HUES64 (cell line): ENCODE measurements around the gene CHD1L.

Experiments used
- H3K27ac ChIP-seq: 2 replicates; pipeline ENCODE4 v1.7.0; 2013; ENCODE audit warnings: low read depth, low read length, inconsistent platforms
- H3K27me3 ChIP-seq: 2 replicates; pipeline ENCODE4 v1.6.1; 2013; ENCODE audit warnings: mild to moderate bottlenecking, low read length; ENCODE audit not compliant: insufficient read depth
- H3K36me3 ChIP-seq: 2 replicates; pipeline ENCODE4 v1.6.1; 2013; ENCODE audit warnings: mild to moderate bottlenecking, low read length; ENCODE audit not compliant: insufficient read depth
- H3K4me1 ChIP-seq: 2 replicates; pipeline ENCODE4 v1.6.1; 2013; ENCODE audit warnings: mild to moderate bottlenecking, low read length, moderate library complexity; ENCODE audit not compliant: insufficient read depth
- H3K4me3 ChIP-seq: 2 replicates; pipeline ENCODE4 v1.5.1; 2013; ENCODE audit warnings: mild to moderate bottlenecking, low read length, moderate library complexity
- H3K9ac ChIP-seq: 2 replicates; pipeline ENCODE4 v1.6.1; 2013; ENCODE audit warnings: mild to moderate bottlenecking, low read depth, low read length
- H3K9me3 ChIP-seq: 2 replicates; pipeline ENCODE4 v1.6.1; 2013; ENCODE audit warnings: low read depth, low read length; ENCODE audit not compliant: insufficient read depth
- WGBS: fragments of 150-250, 120-280 bp; methylation state at CpG from one replicate; pipeline ENCODE4 v1.1.7; 2013; ENCODE audit warnings: missing lambda C conversion rate; 5-methylcytosine and 5-hydroxymethylcytosine counted together

The CHD1L gene

DNA sequence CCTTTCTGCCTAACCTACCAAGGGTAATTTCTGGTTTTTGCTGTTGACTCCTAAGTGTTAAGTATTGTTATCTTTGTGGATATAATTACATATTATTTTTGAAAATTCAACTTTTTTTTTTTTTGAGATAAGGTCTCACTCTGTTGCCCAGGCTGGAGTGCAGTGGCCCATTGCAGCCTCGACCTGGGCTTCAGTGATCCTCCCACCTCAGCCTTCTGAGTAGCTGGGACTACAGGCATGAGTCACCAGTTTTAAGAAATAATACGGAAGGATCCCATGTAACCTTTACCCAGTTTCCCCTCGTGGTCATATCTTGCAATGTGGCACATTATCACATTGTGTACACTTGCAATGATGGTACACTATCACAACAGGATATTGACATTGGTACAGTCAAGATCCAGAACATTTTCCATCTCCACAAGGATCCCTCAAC is 3.1 kb downstream of the CHD1L start:
- Histone ChIP-seq H3K9me3 (no peaks in the 10 kb centered on the region), H3K36me3 (no peaks in the 10 kb centered on the region), H3K4me3 (no peak overlapping the region), H3K27me3 (peaks cover 5% of the 10 kb centered on the region; the same call in 1 of the 2 replicates), H3K27ac (no peak overlapping the region), H3K9ac (no peak overlapping the region), H3K4me1 (peaks cover 35% of the 10 kb centered on the region)
- 93% methylated on average over 3 of the region's 3 CpGs for WGBS

- WGBS = 86% methylated on average over 2 of the region's 2 CpGs
Measured at GRCh38 chr1:147246044-147246690, 3.7 kb downstream of the CHD1L start.

DNA sequence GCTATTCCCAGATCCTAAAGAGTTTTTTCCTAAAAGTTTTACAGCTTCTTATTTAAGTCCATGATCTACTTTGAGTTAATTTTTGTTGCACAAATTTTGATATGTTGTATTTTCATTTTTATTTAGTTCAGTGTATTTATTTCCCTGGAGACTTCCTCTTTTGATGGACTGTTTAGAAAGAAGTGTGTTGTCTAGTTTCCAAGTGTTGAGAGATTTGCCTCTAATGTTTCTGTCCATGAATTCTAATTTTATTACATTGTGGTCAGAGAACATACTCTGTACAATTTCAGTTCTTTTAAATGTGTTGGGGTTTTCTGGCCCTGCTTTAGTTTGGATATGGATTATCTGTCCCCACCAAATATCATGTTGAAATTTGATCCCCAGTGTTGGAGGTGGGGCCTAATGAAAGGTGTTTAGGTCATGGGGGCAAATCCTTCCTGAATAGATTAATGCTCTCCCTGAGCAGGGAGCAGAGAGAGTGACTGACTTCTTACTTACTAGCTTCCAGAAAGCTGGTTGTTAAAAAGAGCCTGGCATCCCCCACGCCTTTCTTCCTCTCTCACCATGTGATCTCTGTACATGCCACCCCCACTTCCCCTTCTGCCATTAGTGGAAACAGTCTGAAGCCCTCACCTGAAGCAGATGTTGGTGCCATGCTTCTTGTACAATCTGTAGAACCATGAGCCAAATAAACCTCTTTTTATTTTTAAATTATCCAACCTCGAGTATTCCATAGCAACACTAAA is 4.6 kb downstream of the CHD1L start:
- Histone ChIP-seq H3K4me3 (no peak overlapping the region), H3K27me3 (no peaks in the 10 kb centered on the region), H3K4me1 (peaks cover 27% of the 10 kb centered on the region), H3K9ac (no peak overlapping the region), H3K27ac (no peak overlapping the region), H3K9me3 (no peaks in the 10 kb centered on the region), H3K36me3 (no peaks in the 10 kb centered on the region)
- 85% methylated on average over 2 of the region's 2 CpGs for whole genome bisulfite sequencing

More at GRCh38 chr1:147246044-147246690, 3.7 kb downstream of the CHD1L start:
- Histone ChIP-seq H3K9me3 (no peaks in the 10 kb centered on the region), H3K27me3 (peaks cover 5% of the 10 kb centered on the region; the same call in 1 of the 2 replicates), H3K4me1 (peaks cover 34% of the 10 kb centered on the region), H3K9ac (no peak overlapping the region), H3K4me3 (no peak overlapping the region), H3K36me3 (no peaks in the 10 kb centered on the region), H3K27ac (no peak overlapping the region)

GRCh38 chr1:147247656-147248238 is 5.3 kb downstream of the CHD1L start:
- H3K4me1 ChIP-seq = peaks cover 25% of the 10 kb centered on the region
- WGBS = 92% methylated on average over 4 of the region's 4 CpGs
- no peaks in the 10 kb centered on the region for H3K27me3 ChIP-seq
- no peak overlapping the region for H3K27ac ChIP-seq
- H3K4me3 ChIP-seq = no peak overlapping the region
- peaks cover 4% of the 10 kb centered on the region for H3K36me3 ChIP-seq
- no peaks in the 10 kb centered on the region for H3K9me3 ChIP-seq
- H3K9ac ChIP-seq = no peak overlapping the region

DNA sequence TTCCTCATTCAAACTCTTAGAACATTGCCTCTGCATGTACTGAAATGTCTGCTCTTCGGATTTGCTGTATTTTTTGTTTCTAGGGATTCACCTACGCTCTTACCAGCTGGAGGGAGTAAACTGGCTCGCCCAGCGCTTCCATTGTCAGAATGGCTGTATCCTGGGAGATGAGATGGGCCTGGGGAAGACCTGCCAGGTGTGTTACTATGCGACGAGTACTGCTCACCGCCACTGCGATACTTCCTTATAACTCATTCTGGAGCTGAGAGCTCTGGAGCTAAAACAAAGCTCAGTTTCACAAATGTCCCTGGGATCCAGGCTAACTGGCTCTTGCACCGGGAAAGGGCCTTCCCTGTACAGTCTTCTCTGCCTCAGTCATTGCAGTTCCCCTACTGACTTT is 10.1 kb downstream of the CHD1L start:
- Histone ChIP-seq H3K27me3 (no peaks in the 10 kb centered on the region), H3K36me3 (peaks cover 31% of the 10 kb centered on the region)
- WGBS = 97% methylated on average over 9 of the region's 9 CpGs

DNA sequence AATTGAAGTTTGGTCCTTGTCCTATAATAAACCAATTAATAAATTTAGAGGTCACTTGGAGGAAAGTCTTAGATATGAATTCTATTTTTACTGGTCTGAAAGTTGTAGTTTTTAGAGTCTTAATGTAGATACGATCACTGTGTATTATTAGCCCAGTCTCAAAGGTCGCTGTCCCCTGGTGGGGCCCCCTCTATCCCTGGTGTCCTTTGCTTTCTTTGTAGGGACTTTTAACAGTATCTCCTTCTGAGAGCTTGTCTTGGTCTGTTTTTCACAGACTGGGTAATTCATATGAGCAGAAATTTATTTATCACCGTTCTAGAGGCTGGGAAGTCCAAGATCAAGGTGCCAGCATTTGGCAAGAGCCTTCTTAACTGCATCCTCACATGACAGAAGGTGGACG is 18.5 kb downstream of the CHD1L start:
- no peaks in the 10 kb centered on the region for H3K27me3 ChIP-seq
- peaks cover 95% of the 10 kb centered on the region for H3K36me3 ChIP-seq
- WGBS = 97% methylated on average over 4 of the region's 4 CpGs
- no peak overlapping the region for H3K27ac ChIP-seq
- H3K4me1 ChIP-seq = no peaks in the 10 kb centered on the region
- H3K9ac ChIP-seq = no peak overlapping the region
- no peak overlapping the region for H3K4me3 ChIP-seq
- no peaks in the 10 kb centered on the region for H3K9me3 ChIP-seq

More for the DNA sequence above, 10.1 kb downstream of the CHD1L start:
- no peak overlapping the region for H3K4me3 ChIP-seq
- H3K9ac ChIP-seq = no peak overlapping the region
- no peaks in the 10 kb centered on the region for H3K9me3 ChIP-seq
- H3K4me1 ChIP-seq = peaks cover 8% of the 10 kb centered on the region
- H3K27ac ChIP-seq = no peak overlapping the region

DNA sequence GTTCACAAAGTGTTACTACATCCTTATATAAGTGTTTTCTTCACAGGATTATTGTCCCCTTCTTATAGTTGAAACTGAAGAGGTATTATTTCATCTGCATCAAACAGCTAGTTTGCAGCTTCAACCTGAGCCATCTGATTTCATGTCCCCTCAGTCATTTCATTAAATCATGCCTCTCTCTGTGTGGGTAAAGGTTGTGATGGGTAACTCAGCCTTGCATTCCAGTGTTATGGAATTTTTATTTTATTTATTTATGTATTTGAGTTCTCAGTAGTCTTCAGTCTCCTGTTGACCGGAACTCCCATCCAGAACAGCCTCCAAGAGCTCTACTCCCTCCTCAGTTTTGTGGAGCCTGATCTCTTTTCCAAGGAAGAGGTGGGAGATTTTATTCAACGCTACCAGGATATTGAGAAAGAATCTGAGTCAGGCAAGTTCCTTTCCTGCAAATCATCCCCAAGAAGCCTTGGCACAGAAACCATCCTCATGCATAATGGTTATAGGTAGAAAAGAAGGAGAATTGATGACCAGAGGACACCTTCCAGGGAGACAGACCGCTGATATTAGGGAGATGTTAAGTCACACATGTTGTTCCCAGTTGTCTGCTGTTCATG is 21.8 kb downstream of the CHD1L start:
- 93% methylated on average over 2 of the region's 3 CpGs for WGBS
- no peak overlapping the region for H3K4me3 ChIP-seq
- peaks cover 97% of the 10 kb centered on the region for H3K36me3 ChIP-seq
- H3K27me3 ChIP-seq = no peaks in the 10 kb centered on the region
- H3K27ac ChIP-seq = no peak overlapping the region
- no peak overlapping the region for H3K9ac ChIP-seq
- no peaks in the 10 kb centered on the region for H3K4me1 ChIP-seq
- no peaks in the 10 kb centered on the region for H3K9me3 ChIP-seq

- Histone ChIP-seq H3K9me3 (no peaks in the 10 kb centered on the region), H3K36me3 (peaks cover 95% of the 10 kb centered on the region), H3K4me3 (no peak overlapping the region), H3K27ac (no peak overlapping the region), H3K4me1 (no peaks in the 10 kb centered on the region), H3K9ac (no peak overlapping the region), H3K27me3 (no peaks in the 10 kb centered on the region)
- WGBS = 95% methylated on average over 5 of the region's 5 CpGs
Measured at GRCh38 chr1:147266381-147266780, 23.9 kb downstream of the CHD1L start.

DNA sequence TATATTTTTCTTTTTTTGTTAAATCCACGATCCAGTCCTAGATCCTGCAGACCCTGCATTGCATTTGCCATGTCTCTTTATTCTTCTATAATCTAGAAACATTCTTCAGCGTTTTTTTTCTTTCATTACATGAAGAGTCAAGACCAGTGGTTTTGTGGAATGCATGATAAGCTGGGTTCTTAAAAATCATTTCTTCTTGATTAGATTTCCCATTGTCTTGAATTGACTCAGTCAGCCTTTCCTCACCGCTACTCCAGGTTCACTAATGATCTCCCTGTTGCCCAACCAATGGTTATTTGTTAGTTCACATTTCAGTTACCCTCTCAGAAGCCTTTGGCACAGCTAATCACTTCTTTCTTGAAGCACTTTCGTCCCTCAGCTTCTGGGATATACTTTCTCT is 25.2 kb downstream of the CHD1L start:
- Histone ChIP-seq H3K9ac (no peak overlapping the region), H3K27me3 (no peaks in the 10 kb centered on the region), H3K27ac (no peak overlapping the region), H3K36me3 (peaks cover 97% of the 10 kb centered on the region), H3K9me3 (no peaks in the 10 kb centered on the region), H3K4me1 (no peaks in the 10 kb centered on the region), H3K4me3 (no peak overlapping the region)
- 94% methylated on average over 3 of the region's 4 CpGs for WGBS

DNA sequence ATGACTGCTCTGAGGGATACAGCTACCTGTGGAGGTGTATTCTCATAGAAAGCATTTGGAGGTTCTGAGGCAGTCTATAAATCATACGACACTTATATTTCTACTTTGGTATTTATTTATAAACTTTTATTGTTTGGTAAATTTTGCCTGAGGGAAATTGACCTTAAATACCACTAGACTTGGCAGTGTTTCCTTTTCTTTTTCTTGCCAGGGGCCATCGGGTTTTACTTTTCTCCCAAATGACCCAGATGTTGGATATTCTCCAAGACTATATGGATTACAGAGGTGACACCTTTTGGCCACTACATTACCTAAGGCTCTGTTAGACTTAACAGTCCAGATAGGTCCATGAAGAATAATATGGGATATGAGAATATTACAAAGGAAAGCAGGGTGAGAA is 28.2 kb downstream of the CHD1L start:
- Histone ChIP-seq H3K27ac (no peak overlapping the region), H3K4me1 (no peaks in the 10 kb centered on the region), H3K9ac (no peak overlapping the region), H3K9me3 (no peaks in the 10 kb centered on the region), H3K4me3 (no peak overlapping the region), H3K27me3 (no peaks in the 10 kb centered on the region), H3K36me3 (peaks cover 96% of the 10 kb centered on the region)
- WGBS = 100% methylated on average over 1 of the region's 2 CpGs

DNA sequence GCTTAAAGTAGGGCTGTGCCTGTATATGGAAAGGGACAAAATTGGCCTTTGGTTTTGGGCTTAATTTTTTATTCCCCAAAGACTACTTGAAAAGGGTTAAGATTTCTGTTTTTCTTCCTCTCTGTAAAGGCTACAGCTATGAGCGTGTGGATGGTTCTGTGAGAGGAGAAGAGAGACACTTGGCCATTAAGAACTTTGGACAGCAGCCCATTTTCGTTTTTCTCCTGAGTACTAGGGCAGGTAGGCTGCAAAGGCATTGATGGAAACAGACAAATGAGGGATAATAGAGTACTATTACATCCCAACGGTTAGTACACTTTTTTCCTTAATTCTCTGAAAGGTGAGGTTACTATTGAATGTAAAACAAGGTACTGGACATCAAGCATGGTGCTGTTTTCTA is 29.6 kb downstream of the CHD1L start:
- Histone ChIP-seq H3K4me3 (no peak overlapping the region), H3K9ac (no peak overlapping the region), H3K36me3 (peaks cover 96% of the 10 kb centered on the region), H3K27me3 (no peaks in the 10 kb centered on the region), H3K27ac (no peak overlapping the region), H3K9me3 (no peaks in the 10 kb centered on the region), H3K4me1 (no peaks in the 10 kb centered on the region)
- WGBS = 97% methylated on average over 3 of the region's 3 CpGs
